Kidney epithelial cell (primary cell): ENCODE measurements around the gene TUSC1. TPM values are rescaled to one million over a fixed set of nuclear protein-coding genes. Genes with fewer than 3 reads are reported as not detected.
A peak's percentile ranks its signal among the peaks of the same experiment; 100 is the strongest.

Experiments used
- DNase-seq: peaks from one replicate; pipeline ENCODE4 v3.0.0-alpha.2; 2010; ENCODE audit warnings: low read depth
- H3K27me3 ChIP-seq: 2 replicates; pipeline ENCODE4 v1.6.0; 2011; ENCODE audit warnings: low read length; ENCODE audit not compliant: control insufficient read depth, insufficient read depth
- H3K36me3 ChIP-seq: 2 replicates; pipeline ENCODE4 v1.5.1; 2011; ENCODE audit warnings: low read length; ENCODE audit not compliant: control insufficient read depth, insufficient read depth
- H3K4me3 ChIP-seq: 2 replicates; pipeline ENCODE4 v1.5.1; 2011; ENCODE audit warnings: low read depth, mild to moderate bottlenecking, control low read depth, low read length
- CTCF ChIP-seq: IDR thresholded peaks from 2 replicates; pipeline ENCODE4 v1.5.1; 2011; ENCODE audit warnings: mild to moderate bottlenecking, moderate library complexity, low read length, control low read depth, inconsistent platforms; ENCODE audit not compliant: insufficient read depth, poor library complexity, severe bottlenecking
- total RNA-seq: library from RNA; depleted of rRNA; stranded (reverse); fragments of >200 nt; gene quantifications from 2 replicates; pipeline ENCODE4 v1.2.3, GENCODE V29; 2015

Gene TUSC1
- 13.7 and 22.0 TPM in 2 replicates for total RNA-seq

DNA sequence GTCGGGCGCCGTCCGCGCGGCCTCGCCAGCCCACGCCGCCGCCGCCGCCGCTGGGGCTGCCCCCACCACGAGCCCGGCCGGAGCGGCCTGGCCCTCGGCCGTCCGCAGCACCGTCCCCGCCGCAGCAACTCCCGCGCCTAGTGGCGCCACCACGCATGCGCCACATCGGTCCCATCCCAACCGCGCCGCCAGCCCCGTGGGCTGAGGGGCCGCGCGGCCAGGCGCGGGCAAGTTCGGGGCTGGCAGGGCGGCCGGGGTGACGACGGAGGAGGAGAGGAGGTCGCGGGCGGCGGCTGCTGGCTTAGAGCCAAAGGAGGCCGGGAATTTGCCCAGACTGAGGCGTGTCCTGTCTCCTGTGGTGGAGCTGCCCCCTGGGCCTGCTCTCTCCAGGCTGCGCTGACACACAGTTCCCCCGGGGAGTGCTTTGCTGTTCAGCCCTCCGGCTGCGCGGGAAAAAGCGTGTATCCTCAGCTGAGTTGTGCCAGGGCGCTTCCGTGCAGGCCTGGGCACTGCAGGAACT lies at the start of gene TUSC1:
TSS of gene TUSC1 (minus strand) at position 298 of the 520 bp plus-strand sequence. CDS start at position 166, 132 bp downstream.
- no peaks in the 10 kb centered on the region for H3K36me3 ChIP-seq
- peak within 1 kb of the TSS; percentile 65 for H3K4me3 ChIP-seq
- no peaks in the 10 kb centered on the region for H3K27me3 ChIP-seq
- peak; percentile 56 for DNase-seq
- TF ChIP-seq CTCF: no peak

GRCh38 chr9:25726871-25727410 lies 48.7 kb upstream of the TUSC1 start:
- H3K27me3 ChIP-seq: no peaks in the 10 kb centered on the region
- no peak for DNase-seq
- H3K4me3 ChIP-seq: no peak overlapping the region
- TF ChIP-seq CTCF: no peak
- H3K36me3 ChIP-seq: no peaks in the 10 kb centered on the region

DNA sequence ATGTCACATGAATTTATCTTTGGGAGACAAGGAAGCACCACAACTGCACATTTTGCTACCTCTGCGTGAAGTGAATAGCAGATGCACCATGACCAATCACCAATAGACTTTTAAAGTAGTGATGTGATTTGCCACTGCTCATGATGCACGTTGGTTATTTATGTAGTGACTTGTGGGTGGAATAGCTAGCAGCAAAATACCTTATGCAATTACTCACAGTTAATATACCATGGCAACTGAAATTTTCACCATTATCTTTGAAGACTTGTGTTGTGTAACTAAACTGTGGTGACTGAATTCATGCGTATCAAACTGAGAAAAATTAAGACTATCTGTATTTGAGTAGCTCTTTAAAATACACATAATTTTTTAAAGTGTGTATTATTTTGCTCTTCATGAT lies 46.2 kb upstream of the TUSC1 start:
- H3K36me3 ChIP-seq: no peaks in the 10 kb centered on the region
- H3K27me3 ChIP-seq: no peaks in the 10 kb centered on the region
- no peak overlapping the region for H3K4me3 ChIP-seq
- TF ChIP-seq CTCF: no peak
- peak; percentile 52 for DNase-seq

DNA sequence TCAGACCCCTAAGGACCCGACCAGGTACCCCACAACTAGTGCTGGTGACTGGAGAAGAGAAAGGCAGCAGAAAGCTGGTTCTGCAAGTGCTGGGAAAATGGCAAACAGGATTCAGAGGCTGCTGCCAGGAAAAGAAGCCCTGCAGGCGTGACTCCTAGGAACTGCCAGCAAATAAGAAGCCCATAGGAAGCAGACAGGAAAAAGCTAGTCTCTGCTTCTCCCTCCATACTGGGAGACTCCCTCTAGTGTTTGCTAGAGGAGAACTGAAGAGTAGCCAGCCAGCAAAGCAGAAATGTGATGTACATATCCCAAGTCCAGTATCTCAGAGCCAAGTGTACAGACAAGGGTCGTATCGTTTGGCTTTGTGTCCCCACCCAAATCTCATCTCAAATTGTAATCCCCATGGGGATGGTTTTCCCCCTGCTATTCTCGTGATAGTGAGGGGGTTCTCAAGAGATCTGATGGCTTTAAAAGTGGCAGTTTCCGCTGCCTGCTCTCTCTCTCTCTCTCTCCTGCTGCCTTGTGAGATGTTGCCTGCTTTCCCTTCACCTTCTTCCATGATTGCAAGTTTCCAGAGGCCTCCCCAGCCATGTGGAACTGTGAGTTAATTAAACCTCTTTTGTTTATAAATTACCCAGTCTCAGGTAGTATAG lies 38.1 kb upstream of the TUSC1 start:
- DNase-seq: peak; percentile 34
- Histone ChIP-seq H3K4me3 (no peak overlapping the region), H3K27me3 (no peaks in the 10 kb centered on the region), H3K36me3 (no peaks in the 10 kb centered on the region)
- peak; percentile 72 for TF ChIP-seq CTCF

GRCh38 chr9:25709941-25710340 lies 31.7 kb upstream of the TUSC1 start:
- H3K4me3 ChIP-seq: no peak overlapping the region
- DNase-seq: no peak
- no peak for TF ChIP-seq CTCF
- H3K36me3 ChIP-seq: no peaks in the 10 kb centered on the region
- H3K27me3 ChIP-seq: no peaks in the 10 kb centered on the region
